ENCODE results near the gene ZC3H18.

ZC3H18 gene

DNA sequence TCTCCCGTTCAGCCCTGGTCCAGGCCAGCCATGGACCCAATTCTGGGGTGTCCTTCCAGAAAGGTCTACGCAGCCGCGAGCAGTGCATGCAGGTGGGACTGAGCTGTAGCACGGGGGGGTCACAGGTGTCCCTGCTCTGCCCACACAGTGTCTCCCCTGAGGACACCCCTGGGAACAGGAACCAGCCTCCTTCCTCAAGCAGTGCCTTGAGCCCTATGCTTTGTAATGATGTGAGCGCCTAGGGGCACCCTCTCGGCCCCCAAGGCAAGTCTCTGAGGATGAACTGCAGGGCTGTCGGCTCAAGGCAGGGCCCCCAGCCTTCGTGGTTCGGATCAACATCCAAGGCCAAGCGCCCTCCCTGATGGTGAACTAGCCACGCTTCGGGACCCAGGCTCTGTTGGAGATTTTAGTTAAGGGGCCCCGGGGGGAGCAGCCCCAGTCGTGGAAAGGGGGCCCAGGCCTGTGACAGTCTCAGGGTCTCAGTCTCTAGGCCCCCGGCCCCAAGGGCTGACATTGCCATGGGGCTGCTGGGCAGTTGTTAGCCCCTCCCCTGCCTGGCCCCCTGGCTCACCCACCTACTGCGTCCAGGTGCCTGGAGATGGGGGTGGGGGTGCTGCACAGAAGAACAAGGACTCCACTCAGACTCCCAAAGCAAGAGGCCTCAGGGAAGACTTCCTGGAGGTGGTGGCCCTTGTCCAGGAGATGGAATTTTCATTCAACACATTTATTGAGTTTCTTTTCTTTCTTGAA, 70.5 kb downstream of the ZC3H18 start:
- ATAC-seq (replicated peaks): peak; percentile 27 to 35
- Mint-ChIP-seq H3K4me1 (peaks cover 56 to 87% of the 10 kb centered on the region in 2 donors), H3K4me3 (peak overlapping the region in 1 of 2 donors; percentile 65), H3K9me3 (no peaks in the 10 kb centered on the region), H3K36me3 (peaks cover 29 to 35% of the 10 kb centered on the region in 2 donors), H3K27ac (peak overlapping the region; percentile 95), H3K27me3 (peaks cover 0 to 5% of the 10 kb centered on the region in 2 donors)
- no peak for DNase-seq

DNA sequence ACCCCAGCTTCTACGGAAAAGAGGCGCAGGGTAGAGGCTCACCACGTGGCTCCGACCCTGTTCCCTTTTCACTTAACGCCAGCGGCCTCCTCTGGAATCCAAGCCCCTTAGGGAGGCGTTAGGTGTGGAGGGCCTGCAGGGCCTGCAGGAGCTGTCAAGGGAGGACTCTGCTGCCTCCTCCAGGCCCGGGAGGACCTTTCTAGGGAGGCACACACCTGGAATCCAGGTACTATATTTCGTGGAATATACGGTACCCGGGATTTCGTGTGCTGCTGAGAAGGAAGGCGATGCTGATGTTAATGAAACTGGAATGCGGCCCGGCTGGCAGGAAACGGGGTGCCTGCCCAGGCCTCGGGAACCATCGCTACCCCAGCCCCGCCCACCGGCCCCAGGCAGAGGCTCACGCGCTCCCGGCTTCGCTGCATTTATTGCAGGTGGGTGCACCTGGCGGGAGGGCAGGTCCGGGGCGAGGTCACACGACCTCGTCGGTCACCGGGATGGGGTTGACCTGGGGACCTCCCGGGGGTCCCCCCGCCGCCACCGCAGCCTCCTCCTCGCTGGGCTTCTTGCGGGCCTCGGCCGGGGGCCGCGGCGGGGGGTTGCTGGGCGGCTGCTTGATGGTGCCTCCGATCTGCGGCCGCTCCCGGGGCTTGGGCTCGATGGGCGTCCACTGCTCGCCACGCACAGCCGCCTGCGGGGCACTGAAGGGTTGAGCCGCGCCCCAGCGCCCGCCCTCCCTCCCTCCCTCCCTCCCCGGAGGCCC, 72.9 kb downstream of the ZC3H18 start:
- no peak overlapping the region for H3K27ac Mint-ChIP-seq
- no peaks in the 10 kb centered on the region for H3K9me3 Mint-ChIP-seq
- DNase-seq (no peak), ATAC-seq (replicated peaks) (no peak)
- H3K27me3 Mint-ChIP-seq: peaks cover 0 to 5% of the 10 kb centered on the region in 2 donors
- H3K4me1 Mint-ChIP-seq: peaks cover 42 to 92% of the 10 kb centered on the region in 2 donors
- peaks cover 33 to 40% of the 10 kb centered on the region in 2 donors for H3K36me3 Mint-ChIP-seq
- no peak overlapping the region for H3K4me3 Mint-ChIP-seq

DNA sequence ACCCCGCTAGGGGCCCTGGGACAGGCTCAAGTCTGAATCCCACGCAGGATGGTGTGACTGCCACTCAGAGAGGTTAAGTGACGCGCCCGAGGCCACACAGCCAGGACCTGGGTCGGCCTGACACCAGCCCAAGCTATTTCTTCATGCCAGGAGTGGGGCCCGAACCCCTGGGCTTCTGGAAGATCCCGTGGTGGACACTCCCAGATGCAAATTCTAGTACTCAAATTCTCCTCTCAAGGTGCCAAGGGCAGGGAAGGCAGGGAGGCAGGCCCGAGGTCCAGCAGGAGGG, 73.4 kb downstream of the ZC3H18 start:
- Mint-ChIP-seq H3K4me3 (no peak overlapping the region), H3K36me3 (peaks cover 33 to 40% of the 10 kb centered on the region in 2 donors), H3K9me3 (no peaks in the 10 kb centered on the region), H3K27me3 (peaks cover 0 to 5% of the 10 kb centered on the region in 2 donors), H3K4me1 (peaks cover 39 to 92% of the 10 kb centered on the region in 2 donors), H3K27ac (no peak overlapping the region)
- ATAC-seq (replicated peaks): no peak
- DNase-seq: no peak

DNA sequence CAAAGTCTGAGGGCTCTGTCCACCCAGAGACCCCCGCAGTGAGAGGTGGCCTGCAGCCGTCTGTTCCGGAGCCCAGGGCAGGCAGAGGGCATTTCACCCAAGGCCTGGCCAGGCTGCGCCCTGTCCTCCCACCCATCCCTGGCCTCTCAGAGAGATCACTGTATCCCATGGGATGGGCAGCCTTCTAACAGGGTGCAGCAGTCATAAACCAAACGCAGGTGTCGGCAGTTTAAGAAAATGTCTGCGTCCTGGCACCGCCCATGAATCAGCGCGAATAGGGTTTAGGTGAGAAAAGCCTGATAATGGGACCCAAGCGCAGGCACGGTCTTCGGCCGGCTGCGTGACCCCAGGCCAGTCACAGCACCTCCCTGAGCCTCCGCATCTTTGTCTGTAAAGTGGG, 75.3 kb downstream of the ZC3H18 start:
- no peak for ATAC-seq (replicated peaks)
- DNase-seq: no peak
- Mint-ChIP-seq H3K4me1 (peaks cover 35 to 84% of the 10 kb centered on the region in 2 donors), H3K9me3 (no peaks in the 10 kb centered on the region), H3K36me3 (peaks cover 45 to 54% of the 10 kb centered on the region in 2 donors), H3K4me3 (no peak overlapping the region), H3K27me3 (peaks cover 0 to under 1% of the 10 kb centered on the region in 2 donors), H3K27ac (peak overlapping the region; percentile 25)

DNA sequence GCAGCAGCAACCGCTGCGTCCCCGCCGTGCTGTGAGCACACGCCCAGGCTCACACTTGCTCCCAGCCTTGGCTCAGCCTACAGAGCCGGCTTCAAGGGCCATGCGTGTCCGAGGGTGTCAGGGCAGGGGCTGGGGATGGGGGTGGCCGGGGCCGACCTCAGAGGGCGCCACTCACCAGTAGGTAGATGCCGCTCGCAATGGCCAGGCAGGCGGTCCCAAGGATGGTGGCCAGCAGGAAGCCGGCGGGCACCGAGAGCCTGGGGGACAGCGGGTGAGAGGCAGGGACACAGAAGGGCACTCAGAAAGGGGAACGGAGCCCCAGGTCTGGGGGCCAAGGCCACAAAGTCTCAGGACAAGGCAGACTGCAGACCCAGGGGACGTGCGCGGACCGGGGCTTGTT, 75.7 kb downstream of the ZC3H18 start:
- ATAC-seq (replicated peaks) (no peak), DNase-seq (no peak)
- Mint-ChIP-seq H3K4me1 (peaks cover 32 to 80% of the 10 kb centered on the region in 2 donors), H3K27me3 (no peaks in the 10 kb centered on the region), H3K9me3 (no peaks in the 10 kb centered on the region), H3K27ac (no peak overlapping the region), H3K4me3 (no peak overlapping the region), H3K36me3 (peaks cover 49 to 51% of the 10 kb centered on the region in 2 donors)

DNA sequence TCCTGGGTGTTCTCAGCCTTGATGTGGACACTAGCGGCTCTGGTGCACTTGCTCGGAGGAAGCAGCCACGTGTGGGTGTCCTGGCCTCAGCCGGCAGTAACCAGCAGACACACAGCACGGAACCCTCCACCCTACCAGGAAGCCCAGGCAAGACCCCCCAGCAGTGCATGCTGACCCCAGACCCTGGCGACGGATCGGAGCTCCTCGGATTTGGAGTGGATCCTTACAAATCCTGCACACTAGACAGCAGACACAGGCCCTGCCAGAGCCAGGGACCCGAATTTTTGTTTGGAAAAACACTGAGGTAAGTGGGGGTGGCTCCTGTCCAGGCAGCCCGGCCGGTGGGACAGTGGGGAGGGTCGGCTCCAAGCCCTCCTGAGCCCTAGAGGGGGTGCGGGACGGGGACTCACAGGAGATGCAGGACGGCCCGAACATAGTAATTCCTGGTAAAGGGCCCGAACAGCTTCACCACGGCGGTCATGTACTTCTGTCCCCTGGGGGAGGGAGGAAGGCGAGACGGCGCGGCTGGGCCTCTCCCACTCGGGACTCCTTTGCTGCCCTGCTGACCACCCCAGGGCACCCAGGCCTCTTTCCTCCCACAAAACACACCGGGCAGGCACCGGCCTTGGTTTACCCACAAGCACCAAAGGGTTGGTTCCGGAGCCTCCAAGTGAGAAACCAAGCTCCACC, 76.3 kb downstream of the ZC3H18 start:
- H3K9me3 Mint-ChIP-seq: no peaks in the 10 kb centered on the region
- H3K4me1 Mint-ChIP-seq: peaks cover 33 to 80% of the 10 kb centered on the region in 2 donors
- peak overlapping the region; percentile 25 for H3K27ac Mint-ChIP-seq
- ATAC-seq (replicated peaks) (no peak), DNase-seq (no peak)
- H3K4me3 Mint-ChIP-seq: peak overlapping the region in 1 of 2 donors; percentile 19
- peaks cover 51 to 53% of the 10 kb centered on the region in 2 donors for H3K36me3 Mint-ChIP-seq
- no peaks in the 10 kb centered on the region for H3K27me3 Mint-ChIP-seq

DNA sequence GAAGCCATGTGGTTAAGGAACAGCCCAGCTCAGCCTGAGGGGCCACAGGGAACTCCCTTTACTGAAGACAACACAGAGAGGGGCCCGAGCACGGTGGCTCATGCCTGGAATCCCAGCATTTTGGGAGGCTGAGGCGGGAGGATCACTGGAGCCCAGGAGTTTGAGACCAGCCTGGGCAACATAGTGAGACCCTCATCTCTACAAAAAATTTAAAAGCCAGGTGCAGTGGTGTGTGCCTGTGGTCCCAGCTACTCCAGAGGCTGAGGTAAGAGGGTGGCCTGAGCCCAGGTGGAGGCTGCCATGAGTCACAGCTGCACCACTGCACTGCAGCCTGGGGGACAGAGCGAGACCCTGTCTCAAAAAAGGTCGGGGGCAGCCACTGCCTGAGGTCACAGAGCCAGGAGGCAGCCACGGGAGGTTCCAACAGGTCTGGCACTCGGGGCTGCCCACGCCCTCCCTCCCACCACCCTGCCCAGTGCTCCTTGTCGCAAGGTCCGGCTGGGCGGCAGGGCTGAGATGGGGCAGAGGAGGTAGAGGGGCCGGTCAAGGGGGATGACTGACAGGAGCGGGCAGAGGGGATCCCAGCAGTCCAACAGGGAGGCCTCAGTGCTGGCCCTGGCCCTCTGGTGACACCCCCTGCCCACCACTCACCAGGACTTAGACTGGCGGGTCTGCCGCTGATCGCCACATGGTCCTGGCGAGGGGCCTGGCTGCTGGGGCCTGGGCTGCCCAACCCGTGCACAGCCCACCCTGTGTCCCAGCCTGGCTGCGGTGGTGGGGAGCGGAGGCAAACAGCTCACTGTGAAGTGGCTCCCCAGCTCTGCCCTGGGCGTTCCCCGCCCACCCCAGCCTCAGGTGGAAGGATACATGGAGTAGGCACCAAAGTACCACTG, 77.2 kb downstream of the ZC3H18 start:
- Mint-ChIP-seq H3K27me3 (no peaks in the 10 kb centered on the region), H3K9me3 (no peaks in the 10 kb centered on the region), H3K36me3 (peaks cover 46 to 47% of the 10 kb centered on the region in 2 donors), H3K27ac (peak overlapping the region; percentile 76), H3K4me3 (peak overlapping the region; percentile 44 to 51), H3K4me1 (peaks cover 34 to 80% of the 10 kb centered on the region in 2 donors)
- ATAC-seq (replicated peaks): no peak
- no peak for DNase-seq

DNA sequence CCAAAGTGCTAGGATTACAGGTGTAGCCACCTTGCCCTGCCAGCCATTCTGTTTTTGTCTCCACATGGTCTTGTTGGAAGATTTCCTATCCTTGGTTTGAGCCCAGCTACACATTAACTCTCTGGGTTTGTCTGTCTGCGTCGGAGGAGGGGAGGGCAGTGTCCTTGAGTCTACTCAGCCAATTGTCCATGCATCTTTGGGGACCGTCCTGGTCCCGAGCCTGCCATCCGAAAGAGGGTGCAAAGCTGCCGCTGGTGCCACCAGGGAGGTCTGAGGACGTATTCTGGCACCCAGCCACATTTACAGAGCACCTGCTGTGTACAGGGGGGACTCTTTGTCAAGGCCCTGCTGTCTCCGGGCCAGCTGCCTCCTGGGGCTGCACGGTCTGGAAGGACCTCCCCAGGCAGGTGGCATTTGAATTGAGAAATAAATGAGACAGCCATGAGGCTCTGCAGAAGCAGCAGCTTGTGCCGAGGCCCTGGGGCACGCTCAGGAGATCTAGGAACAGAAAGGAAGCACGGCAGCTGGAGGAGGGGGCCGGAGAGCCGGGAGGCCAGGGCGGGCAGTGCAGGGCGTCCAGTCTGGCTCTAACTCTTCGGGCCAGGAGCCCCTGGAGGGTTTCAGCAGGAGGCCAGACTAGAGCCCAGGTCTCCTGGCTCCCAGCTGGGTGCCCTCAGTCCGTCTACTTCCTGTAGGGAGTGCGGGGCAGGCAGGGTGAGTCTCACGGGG, 79.2 kb downstream of the ZC3H18 start:
- Mint-ChIP-seq H3K9me3 (no peaks in the 10 kb centered on the region), H3K4me1 (peaks cover 35 to 79% of the 10 kb centered on the region in 2 donors)

DNA sequence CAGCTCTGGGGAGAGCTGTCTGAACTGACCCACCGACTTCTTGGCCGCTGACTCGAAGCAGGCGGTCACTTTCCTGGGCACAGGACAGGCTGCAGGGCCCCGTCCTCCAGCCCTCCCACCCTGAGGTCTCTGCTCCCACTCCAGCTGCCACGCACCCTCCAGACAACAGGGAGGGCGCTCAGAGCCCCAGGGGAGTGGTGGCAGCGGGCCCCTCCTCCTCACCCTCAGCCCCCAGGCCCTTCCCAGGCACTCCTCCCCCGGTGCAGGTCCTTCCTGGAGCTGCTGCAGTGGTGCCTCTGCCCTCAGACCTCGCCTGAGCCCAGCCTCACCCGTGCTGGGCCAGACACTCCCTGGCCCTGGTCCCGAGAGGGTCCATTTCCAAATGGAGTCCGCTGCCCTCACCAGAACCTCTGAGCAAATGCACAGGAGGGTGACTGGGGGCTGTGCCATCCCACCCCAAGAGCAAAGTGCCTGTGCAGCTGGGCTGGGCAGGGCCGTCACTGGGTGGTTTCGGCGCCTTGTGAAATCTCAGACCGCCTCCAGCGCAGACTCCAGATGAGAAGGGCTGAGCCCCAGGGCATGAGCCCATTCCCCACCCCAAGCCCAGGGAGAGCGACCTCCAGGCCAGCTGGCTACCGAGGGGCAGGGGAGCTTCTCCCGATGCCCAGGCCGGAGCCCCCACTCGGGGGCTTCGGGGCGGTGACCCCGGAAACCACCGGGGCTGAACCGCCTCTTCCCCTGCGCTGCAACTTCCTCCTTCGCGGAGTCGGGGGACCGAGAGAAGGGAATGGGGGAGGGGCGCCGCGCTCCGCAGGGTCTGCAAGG, 79.9 kb downstream of the ZC3H18 start:
- Mint-ChIP-seq H3K9me3 (no peaks in the 10 kb centered on the region), H3K4me1 (peaks cover 35 to 71% of the 10 kb centered on the region in 2 donors), H3K27ac (peak overlapping the region; percentile 98), H3K4me3 (peak overlapping the region; percentile 92 to 96), H3K36me3 (peaks cover 52 to 53% of the 10 kb centered on the region in 2 donors), H3K27me3 (no peaks in the 10 kb centered on the region)
- ATAC-seq (replicated peaks): peak; percentile 14 to 15
- DNase-seq: peak; percentile 50

More for the DNA sequence above, 79.2 kb downstream of the ZC3H18 start:
- H3K27ac Mint-ChIP-seq: peak overlapping the region; percentile 98
- H3K36me3 Mint-ChIP-seq: peaks cover 53% of the 10 kb centered on the region in 2 donors
- no peak for ATAC-seq (replicated peaks)
- DNase-seq: no peak
- H3K4me3 Mint-ChIP-seq: peak overlapping the region; percentile 92 to 96
- H3K27me3 Mint-ChIP-seq: no peaks in the 10 kb centered on the region

DNA sequence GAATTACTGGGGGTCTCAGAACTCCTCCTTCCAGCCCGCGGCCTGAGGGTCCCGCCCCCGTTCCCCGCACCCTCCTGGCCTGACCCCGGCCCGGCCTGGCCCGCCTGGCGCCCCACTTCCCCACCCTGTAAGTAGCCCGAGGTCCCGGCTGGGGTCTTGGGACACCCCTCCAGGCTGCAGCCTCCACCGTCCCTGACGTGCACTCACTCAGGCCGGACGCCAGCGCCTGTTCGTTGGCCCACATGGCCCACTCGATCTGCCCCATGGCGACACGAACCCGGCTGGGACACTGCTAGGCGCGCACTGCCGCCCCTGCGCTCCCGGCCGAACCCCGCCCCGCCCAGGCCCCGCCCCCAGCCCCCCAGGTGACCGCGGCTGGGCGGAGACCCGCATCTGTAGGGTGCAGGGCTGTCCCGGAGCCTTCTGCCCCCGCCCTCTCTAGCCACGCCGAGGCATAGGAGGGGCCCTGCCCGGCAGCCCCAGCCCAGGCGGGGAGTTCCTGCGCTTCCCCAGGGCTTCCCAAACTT, 80.6 kb downstream of the ZC3H18 start, which contains the start of gene CYBA:
Gene CYBA (minus strand): TSS at position 305 of the 527 bp plus-strand sequence. CDS start 40 bp downstream, at position 265.
- DNase-seq: peak; percentile 94
- Mint-ChIP-seq H3K27me3 (no peaks in the 10 kb centered on the region), H3K9me3 (no peaks in the 10 kb centered on the region), H3K4me3 (peak within 1 kb of the TSS; percentile 92 to 96), H3K36me3 (peaks cover 49% of the 10 kb centered on the region in 2 donors), H3K27ac (peak within 1 kb of the TSS; percentile 98), H3K4me1 (peaks cover 33 to 64% of the 10 kb centered on the region in 2 donors)
- ATAC-seq (replicated peaks): peak; percentile 86 to 87

DNA sequence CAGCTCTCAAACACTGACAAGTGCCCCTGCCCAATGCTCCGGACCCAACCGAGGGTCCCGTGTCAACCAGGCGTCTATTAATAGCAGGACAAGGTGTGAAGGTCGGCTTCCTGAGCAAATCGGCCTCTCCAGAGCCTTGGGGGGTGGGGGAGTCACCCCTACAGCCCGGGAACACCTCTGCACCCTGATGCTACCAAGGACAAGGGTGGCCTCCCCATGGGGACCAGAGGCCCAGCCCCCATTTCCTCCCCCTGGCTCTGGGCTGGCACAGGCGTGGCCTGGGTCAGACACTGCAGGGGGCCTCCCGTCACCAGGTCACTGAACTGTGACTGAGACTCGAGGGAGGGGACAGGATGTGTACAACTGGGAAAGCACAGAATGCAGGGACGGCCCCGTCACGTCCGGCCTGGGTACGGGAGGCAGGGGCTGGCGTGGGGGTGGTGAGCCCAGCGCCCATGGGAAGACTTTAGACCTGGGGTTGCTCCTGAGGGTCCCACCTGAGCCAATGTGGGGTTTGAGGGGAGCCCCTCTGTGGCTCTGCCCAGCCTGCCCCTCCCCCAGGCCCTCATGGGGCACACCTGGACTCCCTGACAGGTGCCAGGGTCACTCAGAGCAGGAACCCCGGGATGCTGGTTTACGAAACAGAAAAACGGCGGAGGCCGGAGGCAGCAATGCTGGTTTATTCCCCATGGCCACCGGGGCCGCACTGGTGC, 81.2 kb downstream of the ZC3H18 start:
- DNase-seq: peak; percentile 94
- peaks cover 33 to 58% of the 10 kb centered on the region in 2 donors for H3K4me1 Mint-ChIP-seq

More for the DNA sequence above, 81.2 kb downstream of the ZC3H18 start:
- Mint-ChIP-seq H3K36me3 (peaks cover 50 to 52% of the 10 kb centered on the region in 2 donors), H3K4me3 (peak overlapping the region; percentile 92 to 96), H3K9me3 (no peaks in the 10 kb centered on the region), H3K27me3 (no peaks in the 10 kb centered on the region), H3K27ac (peak overlapping the region; percentile 98)
- ATAC-seq (replicated peaks): peak; percentile 87 to 89
